Measurements from ENCODE around the gene TPI1. TPM values are rescaled to one million over a fixed set of nuclear protein-coding genes. Genes with fewer than 3 reads are reported as not detected.
"Not testable (repeated sequence)": the region's sequence is repeated elsewhere in the genome, so short reads cannot be mapped to it uniquely, and the experiment has no call there.

Gene TPI1
- total and polyA plus RNA-seq, 8 donors, result 394 to 521 (median 444) TPM

GRCh38 chr12:6888360-6888759 lies 21.0 kb downstream of the TPI1 start:
- no peak overlapping the region for H3K4me3 ChIP-seq
- H3K4me1 ChIP-seq, result peaks cover 9 to 36% of the 10 kb centered on the region in 2 donors
- ATAC-seq, result no peak
- TF ChIP-seq CTCF (IDR thresholded peaks at IDR 0.05), result no peak
- intact Hi-C loops (cut with DNase I), result no loop called here
- peaks cover 0 to 28% of the 10 kb centered on the region in 2 donors for H3K36me3 ChIP-seq
- DNase-seq, result no peak
- H3K9me3 ChIP-seq, result no peaks in the 10 kb centered on the region
- no peaks in the 10 kb centered on the region for H3K27me3 ChIP-seq
- H3K27ac ChIP-seq, result no peak overlapping the region

GRCh38 chr12:6888794-6889193 lies 21.5 kb downstream of the TPI1 start:
- H3K27ac ChIP-seq; H3K9me3 ChIP-seq; H3K4me3 ChIP-seq; H3K27me3 ChIP-seq; ATAC-seq; intact Hi-C loops (cut with DNase I): not testable (repeated sequence)
- peak in 1 of 4 donors; percentile 2 for DNase-seq
- Histone ChIP-seq H3K4me1 (peaks cover 9 to 36% of the 10 kb centered on the region in 2 donors), H3K36me3 (peaks cover 0 to 23% of the 10 kb centered on the region in 2 donors)

- H3K27me3 ChIP-seq; H3K9me3 ChIP-seq; ATAC-seq; intact Hi-C loops (cut with DNase I): not testable (repeated sequence)
- peaks cover 0 to 12% of the 10 kb centered on the region in 2 donors for H3K36me3 ChIP-seq
- peaks cover 9 to 39% of the 10 kb centered on the region in 2 donors for H3K4me1 ChIP-seq
- H3K27ac ChIP-seq, result peak overlapping the region; percentile 94
- H3K4me3 ChIP-seq, result peak overlapping the region in 1 of 2 donors; percentile 43
- peak in 1 of 4 donors; percentile 29 for DNase-seq
These were observed 22.6 kb downstream of the TPI1 start for GRCh38 chr12:6889775-6890573.

GRCh38 chr12:6890789-6891645 lies 23.7 kb downstream of the TPI1 start:
- Histone ChIP-seq H3K27me3 (no peaks in the 10 kb centered on the region), H3K9me3 (no peaks in the 10 kb centered on the region), H3K4me3 (peak overlapping the region; percentile 41 to 43), H3K36me3 (peaks cover 0 to 5% of the 10 kb centered on the region in 2 donors), H3K4me1 (peaks cover 9 to 34% of the 10 kb centered on the region in 2 donors), H3K27ac (peak overlapping the region; percentile 94)
- ATAC-seq (peak; percentile 98), DNase-seq (peak; percentile 97 to 100 (median 98))
- TF ChIP-seq CTCF (IDR thresholded peaks at IDR 0.05), result peak; percentile 86 to 94
- intact Hi-C loops (cut with DNase I), result no loop called here

- Histone ChIP-seq H3K36me3 (peaks cover 0 to 5% of the 10 kb centered on the region in 2 donors), H3K4me3 (peak overlapping the region; percentile 41 to 43), H3K27ac (peak overlapping the region; percentile 94), H3K9me3 (no peaks in the 10 kb centered on the region), H3K4me1 (peaks cover 9 to 34% of the 10 kb centered on the region in 2 donors), H3K27me3 (no peaks in the 10 kb centered on the region)
- DNase-seq (peak in 1 of 4 donors; percentile 30), ATAC-seq (peak; percentile 1)
- no peak for TF ChIP-seq CTCF (IDR thresholded peaks at IDR 0.05)
- intact Hi-C loops (cut with DNase I), result no loop called here
These were observed 24.3 kb downstream of the TPI1 start for GRCh38 chr12:6891646-6892001.

GRCh38 chr12:6892683-6893082 lies 25.4 kb downstream of the TPI1 start:
- intact Hi-C loops (cut with DNase I), result not testable (repeated sequence)

More at GRCh38 chr12:6892683-6893082, 25.4 kb downstream of the TPI1 start:
- ATAC-seq, H3K9me3 ChIP-seq, H3K4me3 ChIP-seq, H3K27ac ChIP-seq, H3K27me3 ChIP-seq, H3K36me3 ChIP-seq: not testable (repeated sequence)
- DNase-seq, result peak in 1 of 4 donors; percentile 13
- H3K4me1 ChIP-seq, result peaks cover 9 to 27% of the 10 kb centered on the region in 2 donors

Measured in left lung (tissue), 10 donors.